VCaP (cell line): Measurements from ENCODE around the gene PHLPP1.

ENCODE experiments used
- H3K27ac ChIP-seq: fragments of 450-650 bp; 2 replicates; pipeline ENCODE4 v1.5.1; 2017
- CTCF ChIP-seq: fragments of 450-650 bp; conservative IDR thresholded peaks from 2 replicates; pipeline ENCODE4 v1.5.1; 2017; ENCODE audit warnings: mild to moderate bottlenecking, moderate library complexity

Gene PHLPP1

GRCh38 chr18:62880034-62880433 lies 164.7 kb downstream of the PHLPP1 start:
- H3K27ac ChIP-seq, result no peak overlapping the region

GRCh38 chr18:62880673-62881364 lies 165.5 kb downstream of the PHLPP1 start:
- no peak overlapping the region for H3K27ac ChIP-seq
- TF ChIP-seq CTCF, result no peak

More at GRCh38 chr18:62880034-62880433, 164.7 kb downstream of the PHLPP1 start:
- TF ChIP-seq CTCF, result no peak

- no peak overlapping the region for H3K27ac ChIP-seq
- TF ChIP-seq CTCF, result no peak
These were observed 166.2 kb downstream of the PHLPP1 start for GRCh38 chr18:62881509-62882016.

GRCh38 chr18:62883937-62884735 lies 168.8 kb downstream of the PHLPP1 start:
- no peak for TF ChIP-seq CTCF
- H3K27ac ChIP-seq, result no peak overlapping the region

- no peak overlapping the region for H3K27ac ChIP-seq
- no peak for TF ChIP-seq CTCF
These were observed 170.5 kb downstream of the PHLPP1 start for GRCh38 chr18:62885804-62886203.

- TF ChIP-seq CTCF, result no peak
- no peak overlapping the region for H3K27ac ChIP-seq
These were observed 179.5 kb downstream of the PHLPP1 start for GRCh38 chr18:62894681-62895390.

GRCh38 chr18:62897153-62897552 lies 181.8 kb downstream of the PHLPP1 start:
- no peak for TF ChIP-seq CTCF

More at GRCh38 chr18:62897153-62897552, 181.8 kb downstream of the PHLPP1 start:
- H3K27ac ChIP-seq, result no peak overlapping the region
